Natural killer cell (primary cell): ENCODE data around the gene SOS1. TPM values are rescaled to one million over a fixed set of nuclear protein-coding genes. Genes with fewer than 3 reads are reported as not detected.

ENCODE experiments used
- ATAC-seq, 3 donors: fragments of 150-1000 bp in 2 of 3; fragments of 200-7000 bp in 1 of 3; cut with Tn5 transposase; 1 replicate in 1 of 3; 2 replicates in 2 of 3; pipeline ENCODE4 v1.10.0; 2021; ENCODE audit warnings: mild to moderate bottlenecking in 2 of 3, moderate library complexity in 2 of 3
- DNase-seq, 2 donors: peaks; one replicate each; pipeline versions ENCODE4 v3.0.0 to v3.0.0-alpha.2; 2013 to 2021; ENCODE audit warnings: mixed read lengths in 1 of 2
- H3K27ac ChIP-seq: one replicate; pipeline ENCODE4 v1.5.1; 2013; ENCODE audit warnings: mild to moderate bottlenecking, low read length
- H3K27me3 ChIP-seq: one replicate; pipeline ENCODE4 v1.6.1; 2013; ENCODE audit warnings: low read length; ENCODE audit not compliant: control insufficient read depth, insufficient read depth
- H3K36me3 ChIP-seq: one replicate; pipeline ENCODE4 v1.6.1; 2013; ENCODE audit warnings: low read length; ENCODE audit not compliant: control insufficient read depth, insufficient read depth
- H3K4me1 ChIP-seq: one replicate; pipeline ENCODE4 v1.6.1; 2013; ENCODE audit warnings: low read length; ENCODE audit not compliant: control insufficient read depth, insufficient read depth
- H3K4me3 ChIP-seq: one replicate; pipeline ENCODE4 v1.5.1; 2013; ENCODE audit warnings: low read length
- H3K9me3 ChIP-seq: one replicate; pipeline ENCODE4 v1.6.1; 2013; ENCODE audit warnings: low read length; ENCODE audit not compliant: control insufficient read depth, insufficient read depth
- H3K27ac Mint-ChIP-seq, 2 donors: one replicate each; pipeline ENCODE4 v1.8.0; 2022; ENCODE audit warnings: mild to moderate bottlenecking in 2 of 2, mixed read lengths in 2 of 2, moderate library complexity in 1 of 2
- H3K27me3 Mint-ChIP-seq, 2 donors: one replicate each; pipeline ENCODE4 v1.8.0; 2022; ENCODE audit warnings: low read depth in 2 of 2, mixed read lengths in 2 of 2
- H3K36me3 Mint-ChIP-seq: one replicate; pipeline ENCODE4 v1.8.0; 2022; ENCODE audit warnings: mixed read lengths
- H3K4me1 Mint-ChIP-seq, 2 donors: one replicate each; pipeline ENCODE4 v1.8.0; 2022; ENCODE audit warnings: mixed read lengths in 2 of 2
- H3K4me3 Mint-ChIP-seq: one replicate; pipeline ENCODE4 v1.8.0; 2022; ENCODE audit warnings: mild to moderate bottlenecking, moderate library complexity, mixed read lengths
- H3K9me3 Mint-ChIP-seq, 2 donors: one replicate each; pipeline ENCODE4 v1.8.0; 2022; ENCODE audit warnings: mixed read lengths in 2 of 2
- WGBS: methylation state at CpG from one replicate; pipeline ENCODE4 v1.1.7; 2013; ENCODE audit warnings: missing lambda C conversion rate; ENCODE audit not compliant: insufficient coverage; 5-methylcytosine and 5-hydroxymethylcytosine counted together
- intact Hi-C: fragments of 100-400 bp; cut with micrococcal nuclease; formaldehyde crosslinking; loops from one replicate; pipeline ENCODE4 v1.14.2; 2022
- total RNA-seq, 4 donors: library from RNA; stranded (reverse); fragments of 120-200 nt in 1 of 4; gene quantifications; one replicate each; pipeline versions ENCODE4 v1.2.3 to v1.2.4, GENCODE V29; 2013 to 2022
- TF ChIP-seq, protein P1 (sequence below): fragments of 200-600 bp; IDR thresholded peaks from one replicate; pipeline ENCODE4 v1.8.0; 2022; ENCODE audit warnings: antibody characterized with exemption

The SOS1 gene
- total RNA-seq, 3 donors from 2014 or later (not counting 1 experiment from before 2014, with no cell fraction given) = 32.6 to 73.9 (median 52.7) TPM

DNA sequence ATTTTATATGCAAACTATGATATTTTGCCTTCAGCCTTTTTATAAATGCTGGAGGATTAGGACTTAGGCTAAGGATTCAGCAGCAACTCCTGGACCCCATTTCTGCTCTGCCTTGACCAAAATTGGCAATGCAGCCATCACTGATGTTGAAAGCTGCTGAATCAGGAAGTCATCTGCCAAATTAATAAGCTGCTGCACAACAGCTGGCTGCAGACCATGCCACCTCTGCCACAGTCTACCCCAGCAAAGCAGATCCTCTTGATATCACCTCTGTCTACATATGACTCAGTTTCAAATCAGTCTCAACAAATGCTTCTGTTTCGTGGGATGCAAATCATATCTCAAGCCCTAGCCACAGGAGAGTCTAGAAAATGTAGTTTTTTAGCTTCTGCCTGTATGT lies 7.1 kb upstream of the SOS1 start:
- Histone ChIP-seq H3K4me3 (no peak overlapping the region), H3K27ac (peak overlapping the region; percentile 76), H3K27me3 (no peaks in the 10 kb centered on the region), H3K36me3 (no peaks in the 10 kb centered on the region), H3K4me1 (peaks cover 37% of the 10 kb centered on the region), H3K9me3 (no peaks in the 10 kb centered on the region)
- H3K4me3 Mint-ChIP-seq = peak overlapping the region; percentile 47
- H3K27ac Mint-ChIP-seq = peak overlapping the region; percentile 87 to 93
- H3K36me3 Mint-ChIP-seq = no peaks in the 10 kb centered on the region
- no peaks in the 10 kb centered on the region for H3K27me3 Mint-ChIP-seq
- intact Hi-C loops = loop anchor here (10.0 kb wide), 2 partner anchors 373 to 753 kb away; partner anchors contain the start of genes ATL2 and SRSF7
- no CpG with 5 or more reads among the region's 1 CpG for WGBS
- TF ChIP-seq, protein P1, sequence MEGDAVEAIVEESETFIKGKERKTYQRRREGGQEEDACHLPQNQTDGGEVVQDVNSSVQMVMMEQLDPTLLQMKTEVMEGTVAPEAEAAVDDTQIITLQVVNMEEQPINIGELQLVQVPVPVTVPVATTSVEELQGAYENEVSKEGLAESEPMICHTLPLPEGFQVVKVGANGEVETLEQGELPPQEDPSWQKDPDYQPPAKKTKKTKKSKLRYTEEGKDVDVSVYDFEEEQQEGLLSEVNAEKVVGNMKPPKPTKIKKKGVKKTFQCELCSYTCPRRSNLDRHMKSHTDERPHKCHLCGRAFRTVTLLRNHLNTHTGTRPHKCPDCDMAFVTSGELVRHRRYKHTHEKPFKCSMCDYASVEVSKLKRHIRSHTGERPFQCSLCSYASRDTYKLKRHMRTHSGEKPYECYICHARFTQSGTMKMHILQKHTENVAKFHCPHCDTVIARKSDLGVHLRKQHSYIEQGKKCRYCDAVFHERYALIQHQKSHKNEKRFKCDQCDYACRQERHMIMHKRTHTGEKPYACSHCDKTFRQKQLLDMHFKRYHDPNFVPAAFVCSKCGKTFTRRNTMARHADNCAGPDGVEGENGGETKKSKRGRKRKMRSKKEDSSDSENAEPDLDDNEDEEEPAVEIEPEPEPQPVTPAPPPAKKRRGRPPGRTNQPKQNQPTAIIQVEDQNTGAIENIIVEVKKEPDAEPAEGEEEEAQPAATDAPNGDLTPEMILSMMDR = no peak
- DNase-seq = peak in 1 of 2 donors; percentile 59
- ATAC-seq = peak in 1 of 3 donors; percentile 6
- no peaks in the 10 kb centered on the region for H3K9me3 Mint-ChIP-seq
- peaks cover 39 to 42% of the 10 kb centered on the region in 2 donors for H3K4me1 Mint-ChIP-seq

DNA sequence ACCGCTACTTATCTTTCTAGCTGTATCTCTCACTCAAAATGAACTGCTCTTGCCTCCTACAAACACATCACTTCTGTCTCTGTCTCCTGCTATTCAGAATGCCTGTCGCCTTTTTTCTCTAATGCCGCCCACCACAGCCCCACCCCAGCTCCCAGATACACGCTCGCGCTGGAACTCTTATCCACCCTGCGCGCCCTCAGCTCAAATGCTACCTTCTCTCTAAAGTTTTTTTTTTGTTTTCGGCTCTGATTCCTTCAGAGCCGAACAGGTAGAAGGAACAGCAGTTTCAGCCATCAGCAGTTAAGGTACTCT lies 3.9 kb upstream of the SOS1 start:
- no peaks in the 10 kb centered on the region for H3K36me3 Mint-ChIP-seq
- ATAC-seq = no peak
- no peaks in the 10 kb centered on the region for H3K27me3 ChIP-seq
- intact Hi-C loops = loop anchor here (10.0 kb wide), 2 partner anchors 370 to 750 kb away; partner anchors contain the start of genes ATL2 and SRSF7
- peak overlapping the region; percentile 65 for H3K4me3 ChIP-seq
- H3K36me3 ChIP-seq = no peaks in the 10 kb centered on the region
- H3K27me3 Mint-ChIP-seq = no peaks in the 10 kb centered on the region
- peaks cover 41% of the 10 kb centered on the region for H3K4me1 ChIP-seq
- H3K9me3 Mint-ChIP-seq = no peaks in the 10 kb centered on the region
- peak overlapping the region; percentile 77 for H3K27ac ChIP-seq
- peak overlapping the region; percentile 89 to 96 for H3K27ac Mint-ChIP-seq
- peak overlapping the region; percentile 90 for H3K4me3 Mint-ChIP-seq
- TF ChIP-seq, protein P1 = peak; percentile 7
- no peaks in the 10 kb centered on the region for H3K9me3 ChIP-seq
- WGBS = 0% methylated on average over 10 of the region's 10 CpGs
- peaks cover 45 to 51% of the 10 kb centered on the region in 2 donors for H3K4me1 Mint-ChIP-seq
- no peak for DNase-seq

DNA sequence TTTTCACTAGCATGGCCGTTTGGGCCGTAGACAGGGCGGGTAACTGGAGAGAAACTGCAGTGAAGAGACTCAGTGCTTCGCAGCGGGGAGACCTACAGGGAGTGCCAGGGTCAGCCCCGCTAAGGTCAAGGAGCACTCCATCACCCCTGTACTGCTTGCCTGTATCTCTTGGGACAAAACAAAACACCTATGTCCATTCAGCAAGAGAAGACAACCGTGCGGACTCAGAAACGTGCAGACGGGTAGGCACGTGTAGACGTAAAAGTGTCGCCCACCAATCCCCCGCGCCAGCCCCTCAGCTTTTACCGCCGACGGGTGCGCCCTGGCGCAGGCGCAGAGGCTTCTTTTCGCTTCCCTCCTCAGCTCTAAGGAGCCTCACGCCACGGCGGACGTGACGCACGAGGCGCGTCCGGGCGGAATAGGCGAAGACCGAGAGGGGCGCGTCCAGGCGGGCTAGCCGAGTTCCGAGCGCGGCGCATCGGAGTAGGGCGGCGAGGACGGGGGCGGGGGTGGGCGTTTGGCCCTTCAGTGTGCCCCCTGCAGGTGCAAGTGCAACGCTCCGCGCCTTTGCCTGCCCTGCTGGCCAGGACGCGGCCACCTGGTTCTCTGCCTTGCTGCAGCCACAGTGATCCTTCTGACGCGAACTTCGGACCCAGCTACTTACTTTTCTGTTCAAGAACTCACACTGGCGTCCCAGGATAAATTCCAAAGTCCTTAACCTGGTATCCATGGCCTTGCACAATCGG lies 3.3 kb upstream of the SOS1 start:
- H3K36me3 Mint-ChIP-seq = no peaks in the 10 kb centered on the region
- no peaks in the 10 kb centered on the region for H3K27me3 Mint-ChIP-seq
- WGBS = under 1% methylated on average over 58 of the region's 58 CpGs
- no peaks in the 10 kb centered on the region for H3K9me3 Mint-ChIP-seq
- peaks cover 38% of the 10 kb centered on the region for H3K4me1 ChIP-seq
- peak overlapping the region; percentile 89 to 96 for H3K27ac Mint-ChIP-seq
- peak; percentile 90 to 98 for DNase-seq
- H3K27me3 ChIP-seq = no peaks in the 10 kb centered on the region
- no peaks in the 10 kb centered on the region for H3K36me3 ChIP-seq
- H3K27ac ChIP-seq = peak overlapping the region; percentile 77
- H3K9me3 ChIP-seq = no peaks in the 10 kb centered on the region
- peak; percentile 75 to 93 (median 80) for ATAC-seq
- H3K4me3 Mint-ChIP-seq = peak overlapping the region; percentile 90
- TF ChIP-seq, protein P1 = peak; percentile 62
- intact Hi-C loops = loop anchor here (10.0 kb wide), 2 partner anchors 369 to 749 kb away; partner anchors contain the start of genes ATL2 and SRSF7
- H3K4me3 ChIP-seq = peak overlapping the region; percentile 65
- peaks cover 45 to 51% of the 10 kb centered on the region in 2 donors for H3K4me1 Mint-ChIP-seq
